IMR-90 (cell line): ENCODE measurements around the gene CASTOR1. TPM values are rescaled to one million over a fixed set of nuclear protein-coding genes. Genes with fewer than 3 reads are reported as not detected.
A peak's percentile ranks its signal among the peaks of the same experiment; 100 is the strongest.

Source experiments
- ATAC-seq: fragments of 200-7000 bp; cut with Tn5 transposase; 2 replicates; pipeline ENCODE4 v1.9.1; 2020; ENCODE audit warnings: low read depth, mild to moderate bottlenecking, moderate library complexity
- BruUV-seq: library from RNA; stranded (reverse); fragments of 400-500 nt; replicated peaks from 2 replicates; lab custom pipeline; 2021; lab: Mats Ljungman, UMichigan
- CTCF ChIA-PET: fragments of 300-600 bp; formaldehyde crosslinking; extraction: SDS; loops from one replicate; lab custom pipeline; 2021; ENCODE audit warnings: antibody characterized with exemption; lab: Yijun Ruan, JAX
- POLR2A ChIA-PET: fragments of 300-600 bp; sonication (Branson Sonifier 250); formaldehyde crosslinking; loops from one replicate; lab custom pipeline; 2022; ENCODE audit warnings: antibody characterized with exemption; ENCODE audit not compliant: unreplicated experiment; lab: Charles Lee
- DNase-seq: peaks from one replicate; pipeline ENCODE4 v3.0.0; 2013
- H2AFZ ChIP-seq: replicated peaks from 2 replicates; pipeline ENCODE3; 2013; ENCODE audit warnings: low read length, mild to moderate bottlenecking; ENCODE audit not compliant: poor library complexity
- H2AK5ac ChIP-seq: 2 replicates; pipeline ENCODE4 v1.6.1; 2013; ENCODE audit warnings: low read depth, low read length, inconsistent platforms
- H2AK9ac ChIP-seq: replicated peaks from 2 replicates; pipeline ENCODE3; 2013; ENCODE audit warnings: mild to moderate bottlenecking, low read depth, low read length, moderate library complexity; ENCODE audit not compliant: poor library complexity
- H2BK120ac ChIP-seq: 2 replicates; pipeline ENCODE4 v1.6.1; 2013; ENCODE audit warnings: low read depth, low read length, inconsistent platforms
- H2BK15ac ChIP-seq: 3 replicates; pipeline ENCODE4 v1.6.1; 2013; ENCODE audit warnings: low read depth, low read length, inconsistent platforms
- H2BK20ac ChIP-seq: 2 replicates; pipeline ENCODE4 v1.6.1; 2013; ENCODE audit warnings: low read depth, mild to moderate bottlenecking, inconsistent platforms, low read length, moderate library complexity
- H2BK5ac ChIP-seq: 2 replicates; pipeline ENCODE4 v1.6.1; 2013; ENCODE audit warnings: mild to moderate bottlenecking, low read depth, low read length, inconsistent platforms; ENCODE audit not compliant: poor library complexity, severe bottlenecking
- H3K14ac ChIP-seq: replicated peaks from 2 replicates; pipeline ENCODE4 v1.6.1; 2013; ENCODE audit warnings: low read depth, low read length, inconsistent platforms
- H3K18ac ChIP-seq: 2 replicates; pipeline ENCODE4 v1.6.1; 2013; ENCODE audit warnings: low read depth, low read length, control low read depth
- H3K23ac ChIP-seq: 2 replicates; pipeline ENCODE4 v1.6.1; 2013; ENCODE audit warnings: low read depth, low read length, inconsistent platforms
- H3K27ac ChIP-seq: 2 replicates; pipeline ENCODE4 v1.5.1; 2013; ENCODE audit warnings: mild to moderate bottlenecking, control low read depth, low read length; ENCODE audit not compliant: insufficient read depth
- H3K27me3 ChIP-seq: 2 replicates; pipeline ENCODE4 v1.6.1; 2013; ENCODE audit warnings: low read length; ENCODE audit not compliant: control insufficient read depth, insufficient read depth
- H3K36me3 ChIP-seq: 2 replicates; pipeline ENCODE4 v1.6.1; 2013; ENCODE audit warnings: low read length, mixed read lengths; ENCODE audit not compliant: control insufficient read depth, insufficient read depth
- H3K4ac ChIP-seq: 2 replicates; pipeline ENCODE4 v1.6.1; 2013; ENCODE audit warnings: low read depth, low read length, inconsistent platforms
- H3K4me1 ChIP-seq: 2 replicates; pipeline ENCODE4 v1.6.1; 2013; ENCODE audit warnings: low read length, mixed read lengths; ENCODE audit not compliant: control insufficient read depth, insufficient read depth
- H3K4me2 ChIP-seq: 2 replicates; pipeline ENCODE4 v1.6.1; 2013; ENCODE audit warnings: low read depth, mild to moderate bottlenecking, control low read depth, low read length, moderate library complexity
- H3K4me3 ChIP-seq: 2 replicates; pipeline ENCODE4 v1.5.1; 2013; ENCODE audit warnings: low read depth, mild to moderate bottlenecking, control low read depth, low read length, moderate library complexity; ENCODE audit not compliant: insufficient read depth
- H3K56ac ChIP-seq: 2 replicates; pipeline ENCODE4 v1.6.1; 2013; ENCODE audit warnings: low read length, inconsistent platforms; ENCODE audit not compliant: insufficient read depth; ENCODE audit errors: extremely low read depth
- H3K79me1 ChIP-seq, 2 experiments: 2 replicates each; pipeline ENCODE4 v1.6.1; 2013; ENCODE audit warnings: low read length in 2 of 2, inconsistent platforms in 1 of 2, low read depth in 1 of 2
- H3K9ac ChIP-seq: 2 replicates; pipeline ENCODE4 v1.6.1; 2013; ENCODE audit warnings: low read depth, low read length, control low read depth
- H3K9me1 ChIP-seq: 2 replicates; pipeline ENCODE4 v1.6.1; 2013; ENCODE audit warnings: low read length, inconsistent platforms; ENCODE audit not compliant: insufficient read depth
- H3K9me3 ChIP-seq: 2 replicates; pipeline ENCODE4 v1.6.1; 2013; ENCODE audit warnings: low read length; ENCODE audit not compliant: control insufficient read depth, insufficient read depth
- H4K20me1 ChIP-seq: 2 replicates; pipeline ENCODE4 v1.6.1; 2013; ENCODE audit warnings: low read length, inconsistent platforms; ENCODE audit not compliant: insufficient read depth
- H4K5ac ChIP-seq: 2 replicates; pipeline ENCODE4 v1.6.1; 2013; ENCODE audit warnings: mild to moderate bottlenecking, low read depth, low read length, control low read depth
- H4K8ac ChIP-seq, 2 experiments: 2 replicates each; pipeline ENCODE4 v1.6.1; 2013; ENCODE audit warnings: low read depth in 2 of 2, low read length in 2 of 2, control low read depth in 1 of 2, inconsistent platforms in 1 of 2
- H4K91ac ChIP-seq: 2 replicates; pipeline ENCODE4 v1.6.1; 2013; ENCODE audit warnings: low read depth, low read length, inconsistent platforms; ENCODE audit not compliant: insufficient read depth
- FOS ChIP-seq: fragments of 150-350 bp; IDR thresholded peaks from 2 replicates; pipeline ENCODE4 v1.6.1; 2016; ENCODE audit warnings: low read depth, low read length
- WGBS, 2 experiments: methylation state at CpG; one replicate each; pipeline versions ENCODE4 v1.1.5 to v1.1.7; 2013; ENCODE audit warnings: missing lambda C conversion rate in 2 of 2; ENCODE audit not compliant: insufficient read length in 1 of 2; ENCODE audit errors: extremely low coverage in 2 of 2; 5-methylcytosine and 5-hydroxymethylcytosine counted together
- dilution Hi-C: fragments of 300-500 bp; cut with HindIII; formaldehyde crosslinking; loops from one replicate; pipeline ENCODE4 v1.14.3; 2018; ENCODE audit warnings: low sequenced_read_pairs; ENCODE audit not compliant: unreplicated experiment
- in situ Hi-C: fragments of 300-500 bp; cut with MboI; formaldehyde crosslinking; loops from 3 replicates; pipeline ENCODE4 v1.14.3; 2019; ENCODE audit warnings: low sequenced_read_pairs, inconsistent platforms, mixed read lengths
- intact Hi-C: fragments of 100-400 bp; cut with micrococcal nuclease; formaldehyde crosslinking; loops from 2 replicates; pipeline ENCODE4 v1.10.0; 2022
- polyA plus RNA-seq, 3 experiments: library from polyadenylated mRNA; depleted of rRNA; stranded (reverse); fragments of >200 nt; gene quantifications; 2 replicates each; pipeline ENCODE4 v1.2.3, GENCODE V29; 2012; ENCODE audit warnings: low replicate concordance in 1 of 3
- total RNA-seq: library from RNA; depleted of rRNA; stranded (reverse); fragments of >200 nt; gene quantifications from 2 replicates; pipeline ENCODE4 v1.2.3, GENCODE V29; 2012

The CASTOR1 gene
- total and polyA plus RNA-seq, 2 of the 4 experiments (the other 2 are of a cell fraction): 10.6 to 23.5 TPM

DNA sequence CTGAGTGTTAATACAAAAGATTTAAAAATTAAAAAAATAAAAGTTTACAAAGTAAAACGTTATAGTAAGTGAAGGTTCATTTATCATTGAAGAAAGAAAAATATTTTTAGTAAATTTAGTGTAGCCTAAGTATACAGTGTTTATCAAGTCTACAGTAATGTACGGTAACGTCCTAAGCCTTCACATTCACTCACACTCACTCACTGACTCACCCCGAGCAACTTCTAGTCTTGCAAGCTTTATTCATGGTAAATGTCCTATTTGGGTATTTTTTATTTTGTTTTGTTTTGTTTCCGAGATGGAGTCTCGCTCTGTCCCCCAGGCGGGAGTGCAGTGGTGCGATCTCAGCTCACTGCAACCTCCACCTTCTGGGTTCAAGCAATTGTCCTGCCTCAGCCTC, 8.8 kb downstream of the CASTOR1 start:
- Histone ChIP-seq H4K91ac (no peak overlapping the region), H2BK15ac (no peak overlapping the region), H3K14ac (no peak overlapping the region), H3K4me2 (no peak overlapping the region), H3K4me1 (peaks cover 10% of the 10 kb centered on the region), H2BK5ac (no peak overlapping the region), H3K9me3 (no peaks in the 10 kb centered on the region), H3K9me1 (peaks cover 8% of the 10 kb centered on the region), H2BK20ac (no peak overlapping the region), H3K4ac (no peak overlapping the region), H4K8ac (no peak overlapping the region), H2AFZ (no peak overlapping the region), H2AK9ac (no peak overlapping the region), H4K5ac (no peak overlapping the region), H3K27me3 (no peaks in the 10 kb centered on the region), H3K4me3 (no peak overlapping the region), H4K20me1 (no peaks in the 10 kb centered on the region), H2AK5ac (no peak overlapping the region), H3K79me1 (no peaks in the 10 kb centered on the region), H3K56ac (no peak overlapping the region), H3K9ac (no peak overlapping the region), H3K18ac (no peak overlapping the region), H2BK120ac (no peak overlapping the region), H3K23ac (no peak overlapping the region), H3K36me3 (peaks cover 14% of the 10 kb centered on the region; the same call in 1 of the 2 replicates), H3K27ac (no peak overlapping the region)
- no peak for TF ChIP-seq FOS
- ChIA-PET CTCF (interaction anchor here (0.6 kb wide), 1 partner anchor 1530 kb away, joined by 4 read pairs; no protein-coding TSS in a partner anchor), POLR2A (no interaction called here)
- intact Hi-C loops (no loop called here), dilution Hi-C loops (no loop called here), in situ Hi-C loops (no loop called here)
- no CpG with 5 or more reads among the region's 8 CpGs for WGBS, 2 experiments
- ATAC-seq (peak; percentile 73), DNase-seq (peak; percentile 77)
- BruUV-seq: no TSS peak
